ENCODE measurements around the gene ANKRD13C. TPM values are rescaled to one million over a fixed set of nuclear protein-coding genes. Genes with fewer than 3 reads are reported as not detected.

ANKRD13C gene
- total and polyA plus RNA-seq, 4 donors, result 31.6 to 71.1 (median 39.4) TPM

GRCh38 chr1:70239940-70240339, 114.6 kb downstream of the ANKRD13C start:
- H3K27ac ChIP-seq (ENCODE audit: low read depth, low read length), result no peak overlapping the region
- peak in 2 of 6 donors; percentile 4 to 75 for DNase-seq (ENCODE audit: low read depth in 4 of 6, low spot score in 6 of 6)
- no peaks in the 10 kb centered on the region for H3K27me3 ChIP-seq (ENCODE audit: control insufficient read depth, insufficient read depth, low read length)
- H3K9me3 ChIP-seq (ENCODE audit: control insufficient read depth, insufficient read depth, low read length), result no peaks in the 10 kb centered on the region
- H3K4me1 ChIP-seq (ENCODE audit: control insufficient read depth, insufficient read depth, low read length), result no peaks in the 10 kb centered on the region
- H3K4me3 ChIP-seq (ENCODE audit: low read depth, low read length), result no peak overlapping the region
- peaks cover 43% of the 10 kb centered on the region for H3K36me3 ChIP-seq (ENCODE audit: control insufficient read depth, insufficient read depth, low read length)

- Histone ChIP-seq H3K36me3 (ENCODE audit: control insufficient read depth, insufficient read depth, low read length) (peaks cover 25% of the 10 kb centered on the region), H3K27ac (ENCODE audit: low read depth, low read length) (no peak overlapping the region), H3K4me1 (ENCODE audit: control insufficient read depth, insufficient read depth, low read length) (no peaks in the 10 kb centered on the region), H3K4me3 (ENCODE audit: low read depth, low read length) (no peak overlapping the region), H3K9me3 (ENCODE audit: control insufficient read depth, insufficient read depth, low read length) (no peaks in the 10 kb centered on the region), H3K27me3 (ENCODE audit: control insufficient read depth, insufficient read depth, low read length) (no peaks in the 10 kb centered on the region)
- no peak for DNase-seq (ENCODE audit: low read depth in 4 of 6, low spot score in 6 of 6)
These were observed 119.8 kb downstream of the ANKRD13C start for GRCh38 chr1:70234733-70235132.

- 100% methylated on average over 2 of the region's 4 CpGs for WGBS (ENCODE audit: insufficient coverage)
- Histone ChIP-seq H3K27ac (ENCODE audit: low read depth, low read length) (no peak overlapping the region), H3K27me3 (ENCODE audit: control insufficient read depth, insufficient read depth, low read length) (no peaks in the 10 kb centered on the region), H3K4me1 (ENCODE audit: control insufficient read depth, insufficient read depth, low read length) (no peaks in the 10 kb centered on the region), H3K9me3 (ENCODE audit: control insufficient read depth, insufficient read depth, low read length) (no peaks in the 10 kb centered on the region), H3K36me3 (ENCODE audit: control insufficient read depth, insufficient read depth, low read length) (peaks cover 15% of the 10 kb centered on the region), H3K4me3 (ENCODE audit: low read depth, low read length) (no peak overlapping the region)
- no peak for DNase-seq (ENCODE audit: low read depth in 4 of 6, low spot score in 6 of 6)
These were observed 123.0 kb downstream of the ANKRD13C start for GRCh38 chr1:70231475-70231874.

GRCh38 chr1:70228670-70229069, 125.9 kb downstream of the ANKRD13C start:
- Histone ChIP-seq H3K36me3 (ENCODE audit: control insufficient read depth, insufficient read depth, low read length) (peaks cover 12% of the 10 kb centered on the region), H3K27ac (ENCODE audit: low read depth, low read length) (no peak overlapping the region), H3K9me3 (ENCODE audit: control insufficient read depth, insufficient read depth, low read length) (no peaks in the 10 kb centered on the region), H3K27me3 (ENCODE audit: control insufficient read depth, insufficient read depth, low read length) (no peaks in the 10 kb centered on the region), H3K4me3 (ENCODE audit: low read depth, low read length) (no peak overlapping the region), H3K4me1 (ENCODE audit: control insufficient read depth, insufficient read depth, low read length) (no peaks in the 10 kb centered on the region)
- no CpG with 5 or more reads among the region's 2 CpGs for WGBS (ENCODE audit: insufficient coverage)
- DNase-seq (ENCODE audit: low read depth in 4 of 6, low spot score in 6 of 6), result no peak

GRCh38 chr1:70227439-70227838, 127.1 kb downstream of the ANKRD13C start:
- no peak overlapping the region for H3K27ac ChIP-seq (ENCODE audit: low read depth, low read length)
- WGBS (ENCODE audit: insufficient coverage), result no CpG with 5 or more reads among the region's 1 CpG
- no peaks in the 10 kb centered on the region for H3K9me3 ChIP-seq (ENCODE audit: control insufficient read depth, insufficient read depth, low read length)
- DNase-seq (ENCODE audit: low read depth in 4 of 6, low spot score in 6 of 6), result no peak
- no peak overlapping the region for H3K4me3 ChIP-seq (ENCODE audit: low read depth, low read length)
- H3K4me1 ChIP-seq (ENCODE audit: control insufficient read depth, insufficient read depth, low read length), result no peaks in the 10 kb centered on the region
- peaks cover 5% of the 10 kb centered on the region for H3K36me3 ChIP-seq (ENCODE audit: control insufficient read depth, insufficient read depth, low read length)
- H3K27me3 ChIP-seq (ENCODE audit: control insufficient read depth, insufficient read depth, low read length), result no peaks in the 10 kb centered on the region

- H3K27ac ChIP-seq (ENCODE audit: low read depth, low read length), result no peak overlapping the region
- H3K4me3 ChIP-seq (ENCODE audit: low read depth, low read length), result no peak overlapping the region
- peaks cover 2% of the 10 kb centered on the region for H3K36me3 ChIP-seq (ENCODE audit: control insufficient read depth, insufficient read depth, low read length)
- H3K27me3 ChIP-seq (ENCODE audit: control insufficient read depth, insufficient read depth, low read length), result no peaks in the 10 kb centered on the region
- DNase-seq (ENCODE audit: low read depth in 4 of 6, low spot score in 6 of 6), result no peak
- H3K4me1 ChIP-seq (ENCODE audit: control insufficient read depth, insufficient read depth, low read length), result peaks cover 6% of the 10 kb centered on the region
- H3K9me3 ChIP-seq (ENCODE audit: control insufficient read depth, insufficient read depth, low read length), result no peaks in the 10 kb centered on the region
- no CpG with 5 or more reads among the region's 2 CpGs for WGBS (ENCODE audit: insufficient coverage)
These were observed 129.6 kb downstream of the ANKRD13C start for GRCh38 chr1:70224954-70225353.

- Histone ChIP-seq H3K27me3 (ENCODE audit: control insufficient read depth, insufficient read depth, low read length) (no peaks in the 10 kb centered on the region), H3K9me3 (ENCODE audit: control insufficient read depth, insufficient read depth, low read length) (no peaks in the 10 kb centered on the region), H3K4me1 (ENCODE audit: control insufficient read depth, insufficient read depth, low read length) (peaks cover 6% of the 10 kb centered on the region), H3K4me3 (ENCODE audit: low read depth, low read length) (peak overlapping the region; percentile 77), H3K36me3 (ENCODE audit: control insufficient read depth, insufficient read depth, low read length) (peaks cover 2% of the 10 kb centered on the region), H3K27ac (ENCODE audit: low read depth, low read length) (no peak overlapping the region)
- WGBS (ENCODE audit: insufficient coverage), result no CpG with 5 or more reads among the region's 3 CpGs
- DNase-seq (ENCODE audit: low read depth in 4 of 6, low spot score in 6 of 6), result no peak
These were observed 131.7 kb downstream of the ANKRD13C start for GRCh38 chr1:70222716-70223235.

GRCh38 chr1:70221238-70222121, 133.0 kb downstream of the ANKRD13C start, which contains the start of gene SRSF11:
SRSF11 (plus strand) TSS chr1:70221380; CDS start chr1:70221637, 257 bp downstream.
- H3K27me3 ChIP-seq (ENCODE audit: control insufficient read depth, insufficient read depth, low read length), result no peaks in the 10 kb centered on the region
- H3K4me1 ChIP-seq (ENCODE audit: control insufficient read depth, insufficient read depth, low read length), result peaks cover 6% of the 10 kb centered on the region
- H3K36me3 ChIP-seq (ENCODE audit: control insufficient read depth, insufficient read depth, low read length), result peaks cover 2% of the 10 kb centered on the region
- no peaks in the 10 kb centered on the region for H3K9me3 ChIP-seq (ENCODE audit: control insufficient read depth, insufficient read depth, low read length)
- 0% methylated on average over 55 of the region's 74 CpGs for WGBS (ENCODE audit: insufficient coverage)
- H3K27ac ChIP-seq (ENCODE audit: low read depth, low read length), result peak within 1 kb of the TSS; percentile 97
- H3K4me3 ChIP-seq (ENCODE audit: low read depth, low read length), result peak within 1 kb of the TSS; percentile 77
- DNase-seq (ENCODE audit: low read depth in 4 of 6, low spot score in 6 of 6), result peak; percentile 77 to 99 (median 93)

GRCh38 chr1:70220517-70221237, 133.8 kb downstream of the ANKRD13C start:
- Histone ChIP-seq H3K36me3 (ENCODE audit: control insufficient read depth, insufficient read depth, low read length) (peaks cover 4% of the 10 kb centered on the region), H3K9me3 (ENCODE audit: control insufficient read depth, insufficient read depth, low read length) (no peaks in the 10 kb centered on the region), H3K27ac (ENCODE audit: low read depth, low read length) (peak overlapping the region; percentile 97), H3K4me1 (ENCODE audit: control insufficient read depth, insufficient read depth, low read length) (peaks cover 6% of the 10 kb centered on the region), H3K4me3 (ENCODE audit: low read depth, low read length) (peak overlapping the region; percentile 77), H3K27me3 (ENCODE audit: control insufficient read depth, insufficient read depth, low read length) (no peaks in the 10 kb centered on the region)
- DNase-seq (ENCODE audit: low read depth in 4 of 6, low spot score in 6 of 6), result no peak
- WGBS (ENCODE audit: insufficient coverage), result 48% methylated on average over 7 of the region's 17 CpGs
